ENCODE results near the gene IKZF3. TPM values are rescaled to one million over a fixed set of nuclear protein-coding genes. Genes with fewer than 3 reads are reported as not detected.

The IKZF3 gene
- total RNA-seq, 4 donors from 2014 or later = 0.98 to 1.9 (median 1.4) TPM

- TF ChIP-seq CTCF (IDR thresholded peaks at IDR 0.05; ENCODE audit: low read depth) = no peak
Observed at GRCh38 chr17:39756380-39757079, 107.6 kb downstream of the IKZF3 start.

- no peak for TF ChIP-seq CTCF (IDR thresholded peaks at IDR 0.05; ENCODE audit: low read depth)
Observed at GRCh38 chr17:39755554-39756379, 108.3 kb downstream of the IKZF3 start.

GRCh38 chr17:39754958-39755553, 109.1 kb downstream of the IKZF3 start:
- no peak for TF ChIP-seq CTCF (IDR thresholded peaks at IDR 0.05; ENCODE audit: low read depth)

GRCh38 chr17:39754161-39754957, 109.8 kb downstream of the IKZF3 start:
- no peak for TF ChIP-seq CTCF (IDR thresholded peaks at IDR 0.05; ENCODE audit: low read depth)

- TF ChIP-seq CTCF (IDR thresholded peaks at IDR 0.05; ENCODE audit: low read depth) = no peak
Observed at GRCh38 chr17:39753514-39754160, 110.5 kb downstream of the IKZF3 start.

GRCh38 chr17:39752241-39752881, 111.8 kb downstream of the IKZF3 start:
- TF ChIP-seq CTCF (IDR thresholded peaks at IDR 0.05; ENCODE audit: low read depth) = no peak
